ENCODE data around the gene TM4SF4. TPM values are rescaled to one million over a fixed set of nuclear protein-coding genes. Genes with fewer than 3 reads are reported as not detected.

The TM4SF4 gene
- total RNA-seq, 4 donors from 2014 or later, result 0.13 to 2.3 TPM; not detected in 2

DNA sequence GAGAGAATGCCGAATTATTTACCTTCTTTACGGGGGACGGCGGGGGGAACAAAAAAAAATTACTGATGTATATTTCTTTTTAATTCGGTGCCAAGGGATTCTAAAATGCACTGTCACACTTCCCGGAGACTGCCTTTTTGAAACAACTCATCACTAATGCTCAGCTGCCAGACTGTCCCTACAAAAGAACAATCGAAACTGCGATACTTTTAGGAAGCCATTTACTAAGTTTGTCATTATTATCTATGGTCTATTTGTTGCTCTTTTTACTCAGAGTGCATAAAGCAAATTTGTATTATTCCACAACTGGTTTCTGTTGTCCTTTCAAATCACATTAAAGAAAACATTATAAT lies 60.8 kb downstream of the TM4SF4 start:
- Histone ChIP-seq H3K27ac (peak overlapping the region in 1 of 4 donors; percentile 7), H3K4me1 (peaks cover 25 to 26% of the 10 kb centered on the region in 2 donors), H3K27me3 (no peaks in the 10 kb centered on the region), H3K36me3 (no peaks in the 10 kb centered on the region), H3K9me3 (no peaks in the 10 kb centered on the region), H3K4me3 (no peak overlapping the region)
- ATAC-seq, result no peak
- intact Hi-C loops (cut with DNase I; ENCODE audit: low total_unique reads) (no loop called here), in situ Hi-C loops (cut with MboI; ENCODE audit: low sequenced_read_pairs in 4 of 4) (loop anchor here in 1 of 4 donors (25.0 kb wide), 1 partner anchor 102 kb away; no protein-coding TSS in a partner anchor)
- DNase-seq, result no peak
- TF ChIP-seq, protein P1, sequence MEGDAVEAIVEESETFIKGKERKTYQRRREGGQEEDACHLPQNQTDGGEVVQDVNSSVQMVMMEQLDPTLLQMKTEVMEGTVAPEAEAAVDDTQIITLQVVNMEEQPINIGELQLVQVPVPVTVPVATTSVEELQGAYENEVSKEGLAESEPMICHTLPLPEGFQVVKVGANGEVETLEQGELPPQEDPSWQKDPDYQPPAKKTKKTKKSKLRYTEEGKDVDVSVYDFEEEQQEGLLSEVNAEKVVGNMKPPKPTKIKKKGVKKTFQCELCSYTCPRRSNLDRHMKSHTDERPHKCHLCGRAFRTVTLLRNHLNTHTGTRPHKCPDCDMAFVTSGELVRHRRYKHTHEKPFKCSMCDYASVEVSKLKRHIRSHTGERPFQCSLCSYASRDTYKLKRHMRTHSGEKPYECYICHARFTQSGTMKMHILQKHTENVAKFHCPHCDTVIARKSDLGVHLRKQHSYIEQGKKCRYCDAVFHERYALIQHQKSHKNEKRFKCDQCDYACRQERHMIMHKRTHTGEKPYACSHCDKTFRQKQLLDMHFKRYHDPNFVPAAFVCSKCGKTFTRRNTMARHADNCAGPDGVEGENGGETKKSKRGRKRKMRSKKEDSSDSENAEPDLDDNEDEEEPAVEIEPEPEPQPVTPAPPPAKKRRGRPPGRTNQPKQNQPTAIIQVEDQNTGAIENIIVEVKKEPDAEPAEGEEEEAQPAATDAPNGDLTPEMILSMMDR (IDR thresholded peaks at IDR 0.05 in 4 of 5, conservative IDR thresholded peaks at IDR 0.05 in 1 of 5), result no peak
- no peak for TF ChIP-seq POLR2A (IDR thresholded peaks at IDR 0.05)

- peaks cover 0 to 6% of the 10 kb centered on the region in 2 donors for H3K36me3 ChIP-seq
- H3K27ac ChIP-seq, result peak overlapping the region in 2 of 4 donors; percentile 4 to 17
- in situ Hi-C loops (cut with MboI; ENCODE audit: low sequenced_read_pairs in 4 of 4), result loop anchor here in 1 of 4 donors (25.0 kb wide), 1 partner anchor 101 kb away; no protein-coding TSS in a partner anchor
- no peaks in the 10 kb centered on the region for H3K9me3 ChIP-seq
- DNase-seq (peak in 1 of 2 donors; percentile 38), ATAC-seq (peak in 1 of 2 donors; percentile 64)
- H3K4me3 ChIP-seq, result peak overlapping the region in 1 of 4 donors; percentile 25
- TF ChIP-seq, protein P1 (IDR thresholded peaks at IDR 0.05 in 4 of 5, conservative IDR thresholded peaks at IDR 0.05 in 1 of 5), result no peak
- TF ChIP-seq POLR2A (IDR thresholded peaks at IDR 0.05), result no peak
- H3K4me1 ChIP-seq, result peaks cover 25 to 26% of the 10 kb centered on the region in 2 donors
- H3K27me3 ChIP-seq, result no peaks in the 10 kb centered on the region
- intact Hi-C loops (cut with DNase I; ENCODE audit: low total_unique reads), result no loop called here
These were observed 61.9 kb downstream of the TM4SF4 start for GRCh38 chr3:149536429-149536828.

DNA sequence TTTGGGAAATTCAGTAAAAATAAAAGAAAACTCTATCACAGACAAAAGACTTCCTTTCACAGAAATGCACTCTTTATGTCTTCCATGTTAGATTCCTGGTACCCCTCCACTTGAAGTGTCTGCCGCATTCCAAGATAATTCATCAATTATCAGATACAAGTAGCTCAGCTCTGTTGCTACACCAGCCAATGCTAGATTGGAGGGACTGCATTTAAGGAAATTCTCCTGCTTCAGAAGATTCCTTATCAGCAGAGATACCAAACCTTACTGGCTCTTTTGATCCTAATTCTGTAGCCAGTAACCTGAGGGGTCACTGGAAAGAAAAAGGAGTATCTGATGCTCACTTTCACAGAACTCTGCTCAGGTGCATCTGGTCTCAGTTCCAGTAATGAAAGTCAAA lies 63.9 kb downstream of the TM4SF4 start:
- Histone ChIP-seq H3K4me3 (no peak overlapping the region), H3K9me3 (no peaks in the 10 kb centered on the region), H3K27ac (no peak overlapping the region), H3K36me3 (peaks cover 0 to 8% of the 10 kb centered on the region in 2 donors), H3K4me1 (peaks cover 25 to 26% of the 10 kb centered on the region in 2 donors), H3K27me3 (no peaks in the 10 kb centered on the region)
- in situ Hi-C loops (cut with MboI; ENCODE audit: low sequenced_read_pairs in 4 of 4), result loop anchor here in 1 of 4 donors (25.0 kb wide), 1 partner anchor 99 kb away; no protein-coding TSS in a partner anchor
- no peak for TF ChIP-seq POLR2A (IDR thresholded peaks at IDR 0.05)
- TF ChIP-seq, protein P1 (IDR thresholded peaks at IDR 0.05 in 4 of 5, conservative IDR thresholded peaks at IDR 0.05 in 1 of 5), result no peak
- ATAC-seq (no peak), DNase-seq (no peak)
- intact Hi-C loops (cut with DNase I; ENCODE audit: low total_unique reads), result no loop called here

DNA sequence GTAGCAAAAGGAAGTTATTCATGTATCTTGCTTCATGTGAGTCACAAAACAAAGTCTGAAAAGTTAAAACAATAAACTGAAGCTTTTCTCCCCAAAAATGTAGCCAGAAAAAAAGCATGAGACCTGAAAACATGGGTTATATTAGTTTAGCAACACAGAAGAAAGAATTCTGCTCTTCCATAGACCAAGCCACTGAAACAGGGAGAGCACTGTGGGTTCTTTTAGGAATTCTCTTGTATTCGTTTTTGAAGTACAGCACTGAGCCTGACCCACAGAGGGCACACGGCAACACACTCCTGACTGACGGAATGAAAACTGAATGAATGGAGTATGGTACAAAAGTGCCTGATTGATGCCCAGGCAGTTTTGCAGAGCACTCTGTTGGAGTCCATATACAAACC lies 66.6 kb downstream of the TM4SF4 start:
- in situ Hi-C loops (cut with MboI; ENCODE audit: low sequenced_read_pairs in 4 of 4), result loop anchor here in 1 of 4 donors (25.0 kb wide), 1 partner anchor 96 kb away; no protein-coding TSS in a partner anchor
- H3K27ac ChIP-seq, result no peak overlapping the region

More for the DNA sequence above, 66.6 kb downstream of the TM4SF4 start:
- Histone ChIP-seq H3K4me3 (no peak overlapping the region), H3K4me1 (peaks cover 17 to 20% of the 10 kb centered on the region in 2 donors), H3K36me3 (peaks cover 0 to 8% of the 10 kb centered on the region in 2 donors), H3K27me3 (no peaks in the 10 kb centered on the region), H3K9me3 (no peaks in the 10 kb centered on the region)
- DNase-seq, result no peak
- TF ChIP-seq, protein P1 (IDR thresholded peaks at IDR 0.05 in 4 of 5, conservative IDR thresholded peaks at IDR 0.05 in 1 of 5), result no peak
- no peak for TF ChIP-seq POLR2A (IDR thresholded peaks at IDR 0.05)
- no peak for ATAC-seq
- intact Hi-C loops (cut with DNase I; ENCODE audit: low total_unique reads), result no loop called here

All from gastrocnemius medialis (tissue), 4 donors.